Astrocyte (in vitro differentiated cells and primary cell): ENCODE results near the gene RBBP8NL.

Experiments
- EZH2 ChIP-seq: IDR thresholded peaks from 2 replicates; pipeline ENCODE4 v1.6.1; 2012; ENCODE audit warnings: mild to moderate bottlenecking, low read length, inconsistent platforms; ENCODE audit not compliant: insufficient read depth
- TF ChIP-seq, protein P1 (sequence below): IDR thresholded peaks from 2 replicates; pipeline ENCODE4 v1.5.1; 2011; ENCODE audit warnings: low read depth, mild to moderate bottlenecking, inconsistent platforms, low read length, moderate library complexity; ENCODE audit not compliant: insufficient read depth

DNA sequence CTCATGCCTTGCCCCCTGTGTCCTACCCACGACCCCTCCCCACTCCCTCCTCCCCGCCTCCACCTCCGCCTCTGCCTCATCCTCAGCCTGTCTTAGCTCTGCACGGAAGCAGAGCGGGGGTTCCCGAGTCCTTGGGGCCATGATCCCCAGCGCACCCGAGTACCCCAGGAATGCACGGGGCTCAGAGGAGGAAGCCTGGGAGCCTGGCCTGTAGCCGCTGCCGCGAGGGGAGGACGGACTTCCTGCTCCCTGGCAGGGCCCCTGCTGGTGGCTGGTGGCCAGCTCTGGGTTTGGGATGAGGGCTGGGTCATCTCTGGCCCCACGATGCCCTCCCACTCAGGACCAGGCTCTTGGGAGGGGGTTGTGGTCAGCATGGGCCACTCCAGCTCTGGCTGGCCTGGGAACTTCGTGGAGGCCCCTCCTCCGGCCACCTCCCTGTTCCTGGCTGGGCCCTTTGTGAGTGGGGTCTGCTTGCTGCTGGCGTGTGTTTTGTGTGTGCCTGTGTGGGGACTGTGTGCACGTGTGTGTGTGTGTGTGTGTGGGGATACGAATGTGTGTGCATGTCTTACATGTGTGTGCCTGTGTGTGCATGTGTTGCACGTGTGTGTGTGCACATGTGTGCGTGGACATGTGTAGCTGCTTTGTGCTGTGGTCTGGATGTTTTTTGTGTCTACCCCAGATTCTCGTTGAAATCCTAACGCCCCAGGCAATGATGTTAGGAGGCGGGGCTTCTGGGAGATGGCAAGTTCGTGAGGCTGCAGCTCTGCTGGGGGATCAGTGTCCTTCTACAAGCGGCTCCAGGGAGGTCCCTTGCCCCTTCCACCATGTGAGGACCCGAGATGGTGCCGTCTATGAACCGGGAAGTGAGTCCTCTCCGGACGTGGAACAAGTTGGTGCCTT, 1.3 kb upstream of the RBBP8NL start:
- TF ChIP-seq, protein P1, sequence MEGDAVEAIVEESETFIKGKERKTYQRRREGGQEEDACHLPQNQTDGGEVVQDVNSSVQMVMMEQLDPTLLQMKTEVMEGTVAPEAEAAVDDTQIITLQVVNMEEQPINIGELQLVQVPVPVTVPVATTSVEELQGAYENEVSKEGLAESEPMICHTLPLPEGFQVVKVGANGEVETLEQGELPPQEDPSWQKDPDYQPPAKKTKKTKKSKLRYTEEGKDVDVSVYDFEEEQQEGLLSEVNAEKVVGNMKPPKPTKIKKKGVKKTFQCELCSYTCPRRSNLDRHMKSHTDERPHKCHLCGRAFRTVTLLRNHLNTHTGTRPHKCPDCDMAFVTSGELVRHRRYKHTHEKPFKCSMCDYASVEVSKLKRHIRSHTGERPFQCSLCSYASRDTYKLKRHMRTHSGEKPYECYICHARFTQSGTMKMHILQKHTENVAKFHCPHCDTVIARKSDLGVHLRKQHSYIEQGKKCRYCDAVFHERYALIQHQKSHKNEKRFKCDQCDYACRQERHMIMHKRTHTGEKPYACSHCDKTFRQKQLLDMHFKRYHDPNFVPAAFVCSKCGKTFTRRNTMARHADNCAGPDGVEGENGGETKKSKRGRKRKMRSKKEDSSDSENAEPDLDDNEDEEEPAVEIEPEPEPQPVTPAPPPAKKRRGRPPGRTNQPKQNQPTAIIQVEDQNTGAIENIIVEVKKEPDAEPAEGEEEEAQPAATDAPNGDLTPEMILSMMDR, result no peak
- TF ChIP-seq EZH2, result no peak
